HG03354 (cell line): ENCODE data around the gene AGR2.

Source experiments
- ATAC-seq: cut with Tn5 transposase; IDR thresholded peaks from one replicate; pipeline ENCODE4 v1.9.1; 2021; ENCODE audit warnings: mild to moderate bottlenecking; ENCODE audit not compliant: unreplicated experiment, poor library complexity, severe bottlenecking

The AGR2 gene

GRCh38 chr7:16745645-16746044 is 59.2 kb downstream of the AGR2 start:
- no peak for ATAC-seq

- ATAC-seq: no peak
These were observed 60.1 kb downstream of the AGR2 start for GRCh38 chr7:16744518-16745250.

- no peak for ATAC-seq
These were observed 61.6 kb downstream of the AGR2 start for GRCh38 chr7:16743236-16743635.

GRCh38 chr7:16742547-16742946 is 62.3 kb downstream of the AGR2 start:
- no peak for ATAC-seq
